NCI-H345 treated with DMSO at 0.1 percent for 48 hours (cell line): Measurements from ENCODE around the gene LHX3.
A peak's percentile ranks its signal among the peaks of the same experiment; 100 is the strongest.
"Not testable (repeated sequence)": the region's sequence is repeated elsewhere in the genome, so short reads cannot be mapped to it uniquely, and the experiment has no call there.

Source experiments
- DNase-seq: peaks from one replicate; lab custom pipeline; 2025; ENCODE audit not compliant: unreplicated experiment; lab: John Stamatoyannopoulos, UW

Gene LHX3

DNA sequence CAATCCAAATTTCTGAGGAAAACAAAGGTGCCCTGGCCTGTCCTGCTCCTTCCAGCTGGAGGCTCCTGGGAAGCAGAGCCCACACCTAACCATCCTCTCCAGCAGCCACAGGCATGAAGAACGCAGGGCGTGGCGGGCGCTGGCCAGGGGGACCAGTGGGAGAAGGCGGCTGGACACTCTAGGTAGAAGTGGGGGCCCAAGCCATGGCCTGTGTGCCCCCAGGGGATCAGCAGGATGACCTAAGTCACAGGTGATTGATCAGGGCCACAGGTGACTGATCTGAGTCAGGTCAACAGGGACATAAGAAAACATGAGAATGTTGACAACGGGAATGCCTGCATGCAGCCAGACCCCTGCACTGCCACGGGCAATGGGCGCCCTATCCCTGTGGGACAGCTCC is 37.3 kb upstream of the LHX3 start:
- no peak for DNase-seq

DNA sequence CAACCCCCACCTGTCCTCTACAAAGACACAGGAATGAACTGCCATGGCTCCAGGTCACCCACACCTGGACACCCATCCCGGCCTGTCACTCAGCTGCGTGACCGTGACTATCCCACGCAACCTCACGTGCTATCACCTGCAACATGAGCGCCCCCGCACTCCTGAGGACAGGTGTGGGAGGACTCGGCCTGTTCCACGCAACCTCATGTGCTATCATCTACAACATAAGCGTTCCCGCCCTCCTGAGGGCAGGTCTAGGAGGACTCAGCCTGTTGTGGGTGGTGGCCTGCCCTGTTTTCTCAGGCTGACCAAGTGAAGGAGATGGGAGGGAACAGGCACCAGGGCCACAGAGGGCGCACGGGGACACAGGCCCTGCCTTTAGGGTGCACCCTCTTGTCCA is 36.6 kb upstream of the LHX3 start:
- no peak for DNase-seq

DNA sequence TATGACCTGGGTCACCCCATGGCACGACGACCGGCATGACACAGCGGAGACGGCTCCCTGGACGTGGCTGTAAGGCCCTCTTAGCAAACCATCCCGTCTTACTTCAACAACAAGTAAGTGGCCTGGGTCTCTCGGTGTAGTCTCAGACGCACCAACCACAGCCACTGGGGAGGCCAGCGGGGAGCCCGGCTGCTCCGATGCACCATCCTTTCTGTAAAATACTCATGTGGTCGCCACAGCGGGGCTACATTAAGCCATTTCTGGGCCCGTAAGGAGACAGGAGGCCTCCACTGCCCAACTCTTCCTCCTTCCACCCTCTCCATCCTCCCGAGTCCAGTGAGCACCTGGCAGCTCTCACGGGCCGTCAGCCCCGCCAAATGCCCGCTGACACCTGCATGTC is 36.0 kb upstream of the LHX3 start:
- DNase-seq = no peak

DNA sequence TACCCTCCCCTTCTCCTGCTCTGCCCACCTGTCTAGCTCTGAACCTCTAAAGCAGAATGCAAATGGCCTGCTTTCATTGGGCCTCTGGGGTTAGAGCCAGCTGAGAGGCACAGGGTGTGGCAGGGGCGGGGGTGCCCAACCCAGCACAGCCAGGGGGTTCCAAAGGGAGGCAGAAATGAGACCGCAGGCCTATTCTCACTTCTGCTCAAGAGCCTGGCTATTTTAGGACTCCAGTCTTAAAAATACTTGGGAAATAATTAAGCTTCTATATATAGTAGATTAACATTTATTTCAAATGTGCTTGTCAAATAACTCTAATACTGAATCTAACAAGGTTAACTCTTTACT is 35.0 kb upstream of the LHX3 start:
- no peak for DNase-seq

DNA sequence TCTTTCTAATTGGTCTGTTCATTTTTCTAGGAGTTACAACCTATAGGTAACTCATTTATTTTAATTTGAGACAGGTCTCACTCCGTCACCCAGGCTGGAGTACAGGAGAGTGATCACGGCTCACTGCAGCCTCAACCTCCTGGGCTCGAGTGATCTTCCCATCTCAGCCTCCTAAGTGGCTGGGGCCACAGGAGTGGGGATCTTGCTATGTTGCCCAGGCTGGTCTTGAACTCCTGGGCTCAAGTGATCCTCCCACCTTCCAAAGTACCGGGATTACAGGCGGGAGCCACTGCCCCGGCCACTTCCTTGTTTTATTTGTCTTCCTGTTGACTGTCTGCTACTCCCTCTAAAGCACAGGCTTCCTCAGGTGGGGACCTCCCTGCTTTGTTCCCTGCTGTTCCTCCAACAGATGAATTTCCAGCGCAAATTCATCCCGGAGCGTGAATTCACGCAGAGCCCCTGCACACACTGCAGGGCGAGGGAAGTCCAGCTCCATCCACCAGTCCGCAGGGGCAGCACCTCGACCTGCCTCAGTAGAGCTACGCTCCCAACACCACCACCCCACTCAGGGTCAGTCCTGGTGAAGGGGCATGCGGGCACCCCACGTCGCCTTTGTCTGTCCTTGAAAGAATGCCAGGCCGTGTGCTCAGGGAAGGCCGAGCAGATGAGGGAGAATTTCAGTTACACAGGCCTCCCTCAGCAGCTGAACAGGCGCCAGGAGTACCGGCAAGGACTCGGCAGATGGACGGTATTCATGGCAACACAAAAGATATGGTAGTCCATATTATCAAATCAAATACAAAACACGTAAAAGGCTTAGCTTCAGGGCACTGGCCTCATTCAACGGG is 34.4 kb upstream of the LHX3 start:
- peak; percentile 86 for DNase-seq

DNA sequence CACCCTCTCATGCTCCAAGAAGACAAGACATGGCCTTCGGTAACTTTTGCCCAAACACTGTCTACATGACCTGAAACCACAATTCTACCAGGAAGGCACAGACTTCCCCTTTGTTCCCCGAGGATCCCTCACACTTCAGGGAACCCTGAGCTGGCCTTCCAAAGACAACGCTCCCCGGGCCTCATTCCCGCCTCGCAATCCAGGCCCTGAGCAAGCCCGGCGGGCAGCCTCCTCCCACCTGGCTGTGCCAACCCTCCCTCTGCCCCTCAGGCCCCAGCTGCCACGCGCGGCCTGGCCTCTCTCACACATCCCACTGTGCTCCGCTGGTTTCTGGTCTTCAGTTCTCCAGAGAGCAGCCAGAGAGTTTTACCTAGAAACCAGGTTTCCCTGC is 33.4 kb upstream of the LHX3 start:
- DNase-seq = no peak

DNA sequence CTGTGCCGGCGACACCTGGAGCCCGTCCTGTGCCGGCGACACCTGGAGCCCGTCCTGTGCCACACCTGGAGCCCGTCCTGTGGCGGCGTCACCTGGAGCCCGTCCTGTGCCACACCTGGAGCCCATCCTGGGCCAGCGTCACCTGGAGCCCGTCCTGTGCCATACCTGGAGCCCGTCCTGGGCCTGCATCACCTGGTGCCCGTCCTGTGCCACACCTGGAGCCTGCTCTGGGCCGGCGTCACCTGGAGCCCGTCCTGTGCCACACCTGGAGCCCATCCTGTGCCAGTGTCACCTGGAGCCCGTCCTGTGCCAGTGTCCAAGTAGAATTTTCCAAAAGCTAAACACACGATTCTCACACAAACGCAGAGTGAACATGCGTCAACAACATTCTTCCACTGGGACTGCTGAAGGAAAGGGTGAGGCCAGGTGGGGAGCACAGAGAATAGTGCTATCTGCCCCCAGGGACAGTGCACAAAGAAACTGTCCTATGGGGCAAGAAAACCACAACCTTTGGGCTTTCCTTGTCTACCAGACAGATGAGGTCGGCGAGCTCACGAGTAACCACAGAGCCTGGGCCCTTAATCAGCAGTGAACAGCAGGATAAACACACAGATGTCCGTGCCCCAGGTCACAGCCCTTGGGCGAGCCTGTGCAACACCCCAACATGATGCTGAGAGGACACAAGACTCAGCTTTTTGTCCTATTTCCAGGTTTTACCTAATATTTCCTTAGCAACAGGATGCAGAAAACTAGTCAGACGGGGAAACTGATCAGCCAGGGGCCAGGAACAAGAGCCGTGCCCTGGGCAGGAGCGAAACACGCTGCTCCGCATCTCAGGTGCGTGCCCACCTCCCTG is 32.8 kb upstream of the LHX3 start:
- no peak for DNase-seq

DNA sequence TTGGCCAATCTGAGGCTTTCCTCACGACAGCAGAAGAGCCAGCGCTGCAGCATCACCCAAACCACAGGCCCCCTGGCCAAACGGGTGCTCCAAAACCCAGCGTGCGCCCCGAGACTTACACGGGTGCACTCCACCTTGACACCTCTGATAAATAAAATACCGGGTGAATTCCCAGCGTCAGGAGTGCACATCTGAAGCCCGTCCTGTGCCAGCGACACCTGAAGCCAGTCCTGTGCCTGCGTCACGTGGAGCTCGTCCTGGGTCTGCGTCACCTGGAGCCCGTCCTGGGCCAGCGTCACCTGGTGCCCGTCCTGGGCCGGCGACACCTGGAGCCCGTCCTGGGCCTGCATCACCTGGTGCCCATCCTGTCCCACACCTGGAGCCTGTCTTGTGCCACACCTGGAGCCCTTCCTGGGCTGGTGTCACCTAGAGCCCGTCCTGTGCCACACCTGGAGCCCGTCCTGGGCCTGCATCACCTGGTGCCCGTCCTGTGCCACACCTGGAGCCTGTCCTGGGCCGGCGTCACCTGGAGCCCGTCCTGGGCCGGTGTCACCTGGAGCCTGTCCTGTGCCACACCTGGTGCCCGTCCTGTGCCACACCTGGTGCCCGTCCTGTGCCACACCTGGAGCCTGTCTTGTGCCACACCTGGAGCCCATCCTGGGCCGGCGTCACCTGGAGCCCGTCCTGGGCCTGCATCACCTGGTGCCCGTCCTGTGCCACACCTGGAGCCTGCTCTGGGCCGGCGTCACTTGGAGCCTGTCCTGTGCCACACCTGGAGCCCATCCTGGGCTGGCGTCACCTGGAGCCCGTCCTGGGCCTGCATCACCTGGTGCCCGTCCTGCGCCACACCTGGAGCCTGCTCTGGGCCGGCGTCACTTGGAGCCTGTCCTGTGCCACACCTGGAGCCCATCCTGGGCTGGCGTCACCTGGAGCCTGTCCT is 31.8 kb upstream of the LHX3 start:
- DNase-seq = not testable (repeated sequence)

DNA sequence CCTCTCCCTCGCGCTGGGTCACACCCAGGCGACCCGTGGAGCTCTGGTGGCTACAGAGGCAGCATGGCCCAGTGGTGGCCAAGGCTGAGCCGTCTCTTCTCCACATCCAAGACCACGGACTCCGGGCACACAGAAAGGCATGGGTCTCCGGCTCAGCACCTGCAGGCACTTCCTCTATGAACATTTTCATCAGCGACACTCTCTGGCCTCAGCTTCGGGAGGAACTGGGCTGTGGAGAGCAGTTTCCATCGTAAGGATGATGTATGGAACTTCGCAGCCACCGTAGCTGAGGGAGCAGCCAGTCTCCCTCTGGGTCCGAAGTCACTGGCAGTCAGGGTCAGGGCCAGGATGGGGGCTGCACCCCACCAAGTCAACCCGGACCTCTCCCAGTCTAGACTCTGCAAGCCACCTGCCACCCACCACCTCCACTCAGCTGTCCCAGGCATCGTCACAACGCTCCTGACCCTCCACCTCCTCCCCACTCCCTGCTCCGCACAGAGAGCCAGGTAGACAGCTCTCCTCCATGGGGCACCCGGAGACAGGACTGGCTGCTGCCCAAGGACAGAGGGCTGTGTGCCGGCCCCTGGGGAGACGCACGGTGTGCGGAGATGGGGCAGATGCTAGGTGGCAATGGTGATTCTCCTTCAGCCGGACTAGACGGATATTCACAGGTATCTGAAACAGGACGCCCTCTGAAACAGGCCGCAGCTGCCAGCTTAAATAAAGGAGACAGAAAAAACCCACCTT is 31.0 kb upstream of the LHX3 start:
- DNase-seq = no peak

DNA sequence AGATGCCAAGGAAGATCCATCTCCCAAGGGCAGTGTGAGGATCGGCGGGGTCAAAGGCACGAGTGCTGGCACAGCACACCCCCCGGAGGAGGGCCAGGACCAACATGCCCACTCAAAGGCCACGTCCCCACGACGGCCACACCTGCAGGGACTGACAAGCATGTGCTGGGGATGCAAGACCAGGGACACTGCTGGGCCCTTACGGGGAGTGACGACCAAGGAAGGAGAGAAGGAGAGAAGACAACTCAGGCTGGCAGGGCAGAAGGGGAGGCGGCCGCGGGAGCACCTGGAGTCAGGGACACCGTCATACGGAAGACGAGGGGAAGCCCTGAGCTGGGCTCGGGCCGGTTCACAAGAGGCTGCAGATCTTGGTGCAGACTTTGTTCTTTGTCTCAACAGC is 30.2 kb upstream of the LHX3 start:
- no peak for DNase-seq

DNA sequence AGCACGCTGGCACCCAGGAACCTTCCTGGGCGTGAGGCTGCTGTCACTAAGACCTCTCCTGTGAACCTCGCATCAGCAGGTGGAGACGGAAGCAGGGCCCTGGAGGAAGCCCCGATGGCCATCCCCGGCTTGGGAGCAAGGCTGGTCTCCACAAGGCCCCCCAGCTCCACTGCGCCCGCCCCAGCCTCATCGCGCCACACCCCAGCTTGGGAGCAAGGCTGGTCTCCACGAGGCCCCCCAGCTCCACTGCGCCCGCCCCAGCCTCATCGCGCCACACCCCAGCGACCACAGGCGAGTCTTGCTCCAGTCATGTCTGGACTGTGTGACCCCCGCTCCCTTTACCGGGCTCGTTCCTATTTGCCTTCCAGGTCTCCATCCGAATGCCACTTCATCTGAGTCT is 29.7 kb upstream of the LHX3 start:
- no peak for DNase-seq

DNA sequence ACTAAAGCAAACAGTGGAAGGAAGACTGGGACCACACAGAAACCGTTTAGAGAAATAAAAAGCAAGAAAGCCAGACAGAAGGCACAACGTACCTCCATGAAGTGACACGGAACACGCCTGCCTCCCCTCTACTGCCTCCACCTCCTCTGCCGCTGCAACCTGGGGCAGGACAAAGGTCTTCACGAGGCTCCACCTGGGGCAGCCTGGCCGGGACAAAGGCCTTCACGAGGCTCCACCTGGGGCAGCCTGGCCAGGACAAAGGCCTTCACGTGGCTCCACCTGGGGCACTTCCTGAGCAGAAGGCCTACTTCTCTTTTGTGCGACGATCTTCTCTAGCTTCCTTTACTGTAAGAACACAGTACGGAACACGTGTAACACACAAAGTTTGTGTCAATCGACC is 28.9 kb upstream of the LHX3 start:
- no peak for DNase-seq

DNA sequence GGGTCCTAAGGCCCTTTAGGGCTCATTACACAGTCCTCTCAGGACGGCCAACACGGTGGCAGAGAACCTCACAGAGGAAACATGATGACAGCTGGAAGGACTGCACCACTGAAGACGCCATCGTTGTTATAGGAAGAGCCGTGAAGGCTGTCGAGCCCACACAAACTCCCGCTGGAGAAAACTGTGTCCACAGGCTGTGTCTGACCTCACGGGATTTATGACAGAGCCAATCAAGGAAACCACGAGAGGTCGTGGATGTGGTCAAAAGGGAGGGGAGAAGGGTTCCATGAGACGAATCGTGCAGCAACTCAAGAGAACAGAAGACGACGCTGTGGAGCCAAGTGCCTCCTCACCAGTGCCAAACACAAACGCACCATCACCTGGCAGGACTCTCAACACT is 28.5 kb upstream of the LHX3 start:
- DNase-seq = no peak

DNA sequence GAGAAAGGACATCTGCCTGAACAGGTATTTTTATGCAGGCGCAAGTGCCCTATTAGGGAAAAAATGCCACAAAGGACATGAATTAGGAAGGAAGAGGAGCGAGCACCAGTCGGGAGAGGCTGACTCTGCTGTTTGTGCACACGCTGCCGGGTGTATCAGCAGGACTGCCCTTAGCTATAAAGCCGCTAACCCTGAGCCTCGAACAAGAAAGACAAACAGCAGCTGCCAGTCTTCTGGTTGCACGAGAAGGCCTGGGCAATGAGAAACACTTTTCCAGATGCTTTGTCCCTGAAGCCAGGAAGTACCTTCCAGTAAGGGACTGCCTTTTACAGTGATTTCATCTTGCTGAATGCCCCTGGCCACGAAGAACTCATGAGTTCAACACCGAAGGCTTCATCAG is 28.0 kb upstream of the LHX3 start:
- DNase-seq = no peak

DNA sequence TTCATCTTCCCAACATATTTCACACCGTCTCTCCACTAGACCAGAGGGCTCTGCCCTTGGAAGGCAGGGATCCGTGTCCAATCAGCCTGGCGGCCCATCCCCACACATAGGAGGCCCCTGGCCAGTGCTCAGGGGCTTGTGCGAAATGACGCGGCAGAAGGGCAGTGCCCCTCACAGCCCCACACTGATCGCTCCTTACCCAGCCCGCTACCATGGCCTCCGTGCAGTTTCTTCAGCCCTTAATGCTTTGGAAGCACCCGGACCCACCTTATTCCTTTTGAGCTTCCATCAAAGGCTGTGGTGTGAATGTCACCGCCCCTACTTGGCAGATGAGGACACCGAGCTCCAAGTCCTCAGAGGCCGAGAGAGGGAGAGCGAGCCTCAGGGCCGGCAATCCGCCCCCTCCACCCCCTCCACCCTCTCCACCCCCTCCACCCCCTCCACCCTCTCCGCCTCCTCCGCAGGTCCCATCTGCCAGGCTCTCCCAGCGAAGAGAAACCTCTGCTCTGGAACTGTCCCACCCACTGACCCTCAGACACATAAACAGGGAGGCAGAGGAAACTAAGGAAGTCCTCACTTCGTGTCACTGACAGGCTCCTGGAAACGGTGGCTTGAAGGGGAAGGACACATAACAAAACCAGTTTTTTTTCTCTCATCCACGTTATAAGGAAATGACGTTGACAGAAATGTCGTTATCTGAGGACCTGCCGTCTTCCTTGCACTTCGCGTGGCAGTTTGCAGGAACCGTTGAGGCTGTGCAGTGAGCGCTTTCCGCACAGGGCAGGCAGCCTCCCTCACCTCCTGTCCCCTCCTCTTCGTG is 26.8 kb upstream of the LHX3 start:
- DNase-seq = no peak

DNA sequence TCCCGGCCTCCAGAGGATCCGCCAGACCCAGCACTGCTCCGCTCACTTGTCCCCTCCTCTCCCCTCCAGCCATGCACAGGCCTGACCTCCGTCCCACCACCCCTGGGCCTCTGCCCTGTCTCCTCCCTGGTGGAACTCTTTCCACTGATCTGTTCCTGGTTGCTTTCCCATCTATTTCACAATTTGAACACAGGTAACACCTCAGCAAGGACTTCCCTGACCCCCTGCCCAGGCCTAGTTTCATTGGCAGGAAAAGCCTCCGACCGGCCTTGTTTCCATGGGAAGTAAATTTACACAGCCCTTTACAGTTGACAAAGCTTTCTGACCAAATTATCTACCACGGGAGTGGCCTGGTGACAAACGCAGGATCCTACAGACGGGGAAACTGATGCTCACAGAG is 25.8 kb upstream of the LHX3 start:
- no peak for DNase-seq

DNA sequence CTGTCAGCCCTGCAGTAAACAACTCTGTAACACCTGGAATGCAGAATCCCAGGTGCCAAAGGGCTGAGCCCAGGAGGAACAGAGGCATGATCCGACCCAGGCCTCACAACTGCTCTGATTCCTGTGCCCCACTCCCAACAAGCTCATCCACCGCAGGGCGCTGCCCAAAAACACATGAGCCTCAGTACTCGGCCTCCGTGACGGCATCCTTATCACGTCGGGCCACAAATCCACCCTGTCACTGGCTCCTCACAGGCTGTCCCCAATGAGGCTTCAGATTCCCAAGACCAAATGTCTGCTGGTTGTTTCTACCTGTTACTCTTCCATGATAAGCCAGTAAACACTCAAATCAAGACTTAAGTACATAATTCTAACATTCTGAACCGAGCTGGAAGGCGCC is 25.4 kb upstream of the LHX3 start:
- no peak for DNase-seq

DNA sequence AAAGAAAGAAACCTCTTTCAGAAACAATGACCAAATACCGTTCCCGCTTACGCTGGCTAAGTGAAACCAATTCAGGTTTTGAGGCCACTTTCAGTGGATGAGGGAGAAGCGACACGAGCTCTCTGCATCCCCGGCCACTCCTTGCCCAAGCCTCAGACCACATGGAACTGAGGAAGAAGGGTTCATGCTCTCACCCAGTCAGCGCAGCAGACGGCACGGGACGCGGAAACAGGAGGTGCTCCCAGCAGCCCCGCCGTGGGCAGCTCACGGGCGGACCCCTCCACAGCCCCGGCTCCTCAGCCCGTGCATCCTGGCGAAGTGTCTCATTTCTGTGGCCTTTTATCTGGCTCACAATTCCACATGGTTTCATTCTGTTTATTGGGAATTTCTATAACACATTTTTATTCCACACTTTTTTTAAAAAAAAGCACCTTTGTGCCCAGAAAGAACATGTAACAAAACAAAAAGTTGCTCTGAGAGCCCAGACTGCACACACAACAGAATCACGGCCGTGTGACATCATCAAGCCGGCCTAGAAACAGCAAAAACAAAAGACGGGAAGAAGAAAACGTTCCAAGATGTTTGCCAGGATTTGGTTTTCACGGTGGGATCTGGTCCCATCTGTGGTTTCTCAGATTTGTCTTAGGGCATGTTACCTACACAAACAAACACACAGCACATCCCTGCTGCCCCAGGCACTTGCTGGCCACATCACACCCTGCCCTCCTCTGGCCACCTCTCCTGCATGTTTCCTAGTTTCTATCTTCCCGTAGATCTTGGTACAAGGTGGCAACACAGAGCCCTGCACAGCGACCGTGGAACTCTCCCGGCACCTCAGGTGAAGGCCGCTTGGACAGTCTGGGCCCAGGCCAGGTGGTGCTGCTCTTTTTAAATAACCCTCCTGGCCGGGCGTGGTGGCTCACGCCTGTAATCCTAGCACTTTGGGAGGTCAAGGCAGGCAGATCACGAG is 24.5 kb upstream of the LHX3 start:
- DNase-seq = no peak
